HepG2 (cell line): ENCODE results near the gene DNAAF6. TPM values are rescaled to one million over a fixed set of nuclear protein-coding genes. Genes with fewer than 3 reads are reported as not detected.

Experiments
- ATAC-seq: fragments of 200-7000 bp; cut with Tn5 transposase; 3 replicates; pipeline ENCODE4 v1.9.1; 2020; ENCODE audit warnings: mild to moderate bottlenecking, moderate library complexity
- BruUV-seq: library from RNA; stranded (reverse); fragments of 400-500 nt; replicated peaks from 2 replicates; lab custom pipeline; 2021; lab: Mats Ljungman, UMichigan
- CTCF ChIA-PET: fragments of 300-600 bp; formaldehyde crosslinking; extraction: SDS; loops from one replicate; lab custom pipeline; 2021; ENCODE audit warnings: low total read pairs, inconsistent platforms, low intra/inter-chr PET ratio; lab: Yijun Ruan, JAX
- POLR2A ChIA-PET: fragments of 350-600 bp; sonication (Branson Sonifier 250); formaldehyde crosslinking; loops from one replicate; lab custom pipeline; 2020; ENCODE audit warnings: antibody characterized with exemption, inconsistent platforms; lab: Yijun Ruan, JAX
- DNase-seq: peaks from one replicate; pipeline ENCODE4 v3.0.0-alpha.2; 2015; ENCODE audit warnings: low spot score
- FAIRE-seq: peaks from 3 replicates; lab custom pipeline; 2011; peaks lifted over from hg19 to GRCh38; lab: Jason Lieb, UNC
- H2AFZ ChIP-seq: one replicate; pipeline ENCODE4 v1.6.1; 2011; ENCODE audit warnings: low read length, inconsistent platforms
- H3K27ac ChIP-seq: fragments of 300-600 bp; 3 replicates; pipeline ENCODE4 v1.8.0; 2011; ENCODE audit warnings: mixed run types, mild to moderate bottlenecking, mixed read lengths, low read length, inconsistent platforms; ENCODE audit not compliant: insufficient read depth; ENCODE audit errors: extremely low read length
- H3K27me3 ChIP-seq, 2 experiments: fragments of 200-600 bp in 1 of 2; 2 replicates in 1 of 2; 3 replicates in 1 of 2; pipeline versions ENCODE4 v1.6.0 to v1.8.0; 2011; ENCODE audit warnings: low read length in 2 of 2, mild to moderate bottlenecking in 2 of 2, moderate library complexity in 2 of 2, inconsistent platforms in 1 of 2; ENCODE audit not compliant: insufficient read depth in 2 of 2, control insufficient read depth in 1 of 2
- H3K36me3 ChIP-seq, 2 experiments: fragments of 200-600 bp in 1 of 2; replicated peaks in 1 of 2; 2 replicates in 1 of 2; 3 replicates in 1 of 2; pipeline versions ENCODE4 v1.5.1 to v1.8.0; 2011; ENCODE audit warnings: low read length in 2 of 2, inconsistent platforms in 1 of 2; ENCODE audit not compliant: insufficient read depth in 2 of 2, control insufficient read depth in 1 of 2
- H3K4me1 ChIP-seq: 2 replicates; pipeline ENCODE4 v1.5.1; 2012; ENCODE audit warnings: low read length, inconsistent platforms; ENCODE audit not compliant: insufficient read depth
- H3K4me2 ChIP-seq: 2 replicates; pipeline ENCODE4 v1.6.0; 2011; ENCODE audit warnings: low read depth, low read length, inconsistent platforms
- H3K4me3 ChIP-seq, 3 experiments: fragments of 200-600 bp in 1 of 3; sonication (generic), shearing (Covaris generic) in 1 of 3; replicated peaks in 1 of 3; 2 replicates each; pipeline ENCODE4 v1.5.1; 2011 to 2016; ENCODE audit warnings: low read length in 3 of 3, inconsistent platforms in 2 of 3, low read depth in 2 of 3, mild to moderate bottlenecking in 2 of 3, control low read depth in 1 of 3, mixed read lengths in 1 of 3; ENCODE audit not compliant: insufficient read depth in 1 of 3
- H3K79me2 ChIP-seq: one replicate; pipeline ENCODE4 v1.6.1; 2011; ENCODE audit warnings: low read length, inconsistent platforms; ENCODE audit not compliant: insufficient read depth
- H3K9ac ChIP-seq: 2 replicates; pipeline ENCODE4 v1.6.0; 2011; ENCODE audit warnings: mild to moderate bottlenecking, low read depth, low read length, inconsistent platforms; ENCODE audit not compliant: insufficient read depth
- H3K9me3 ChIP-seq: 2 replicates; pipeline ENCODE4 v1.5.1; 2012; ENCODE audit warnings: mild to moderate bottlenecking, low read length
- H4K20me1 ChIP-seq: 2 replicates; pipeline ENCODE4 v1.6.0; 2011; ENCODE audit warnings: inconsistent platforms, mild to moderate bottlenecking, low read length, moderate library complexity; ENCODE audit not compliant: insufficient read depth
- AHDC1 ChIP-seq: sonication (generic); formaldehyde crosslinking; IDR thresholded peaks from 2 replicates; pipeline ENCODE4 v1.5.1; 2020; ENCODE audit warnings: mild to moderate bottlenecking, missing genetic modification reagents, borderline replicate concordance
- HNF4A ChIP-seq: sonication (generic); formaldehyde crosslinking; IDR thresholded peaks from 2 replicates; pipeline ENCODE4 v1.4.0; 2020; ENCODE audit warnings: missing genetic modification reagents
- PHF21A ChIP-seq: sonication (generic); formaldehyde crosslinking; IDR thresholded peaks from 2 replicates; pipeline ENCODE4 v1.5.0; 2020; ENCODE audit warnings: mild to moderate bottlenecking, missing genetic modification reagents
- RBM39 ChIP-seq: fragments of 200-400 bp; formaldehyde crosslinking; IDR thresholded peaks from one replicate; pipeline ENCODE4 v1.6.1; 2018; ENCODE audit warnings: antibody characterized with exemption, mild to moderate bottlenecking, low read depth, low read length; ENCODE audit not compliant: poor library complexity, severe bottlenecking
- SMARCC2 ChIP-seq: fragments of 450-650 bp; IDR thresholded peaks from 2 replicates; pipeline ENCODE4 v1.6.1; 2017; ENCODE audit warnings: antibody characterized with exemption, mild to moderate bottlenecking
- ZFY ChIP-seq: sonication (generic); formaldehyde crosslinking; IDR thresholded peaks from 2 replicates; pipeline ENCODE4 v1.4.0; 2020; ENCODE audit warnings: missing genetic modification reagents
- ZNF44 ChIP-seq: sonication (generic); formaldehyde crosslinking; IDR thresholded peaks from 2 replicates; pipeline ENCODE4 v1.5.1; 2020; ENCODE audit warnings: mild to moderate bottlenecking, missing genetic modification reagents
- ZNF674 ChIP-seq: sonication (generic); formaldehyde crosslinking; IDR thresholded peaks from 2 replicates; pipeline ENCODE4 v1.5.0; 2020; ENCODE audit warnings: low read depth, mild to moderate bottlenecking, missing genetic modification reagents
- WGBS: methylation state at CpG from one replicate; pipeline ENCODE4 v1.1.6; 2017; ENCODE audit warnings: low lambda C conversion rate; 5-methylcytosine and 5-hydroxymethylcytosine counted together
- in situ Hi-C: cut with HindIII; loops from 2 replicates; pipeline ENCODE4 v1.10.0; 2017; ENCODE audit warnings: low pct_unique_long_range_greater_than_20kb; ENCODE audit not compliant: extremely low pct_ligation_motif_present
- intact Hi-C: fragments of 100-400 bp; cut with micrococcal nuclease; formaldehyde crosslinking; loops from one replicate; pipeline ENCODE4 v1.10.0; 2022; ENCODE audit not compliant: unreplicated experiment
- polyA plus RNA-seq, 8 experiments: library from polyadenylated mRNA; depleted of rRNA in 3 of 8; stranded (reverse) in 7 of 8; unstranded in 1 of 8; fragments of >200 nt; fragmentation: Illumina TruSeq in 4 of 8; extraction: Trizol in 4 of 8; gene quantifications; 2 replicates each; pipeline versions ENCODE4 v1.2.1 to v1.2.3, GENCODE V29; 2011 to 2016; ENCODE audit warnings: low read depth in 4 of 8, missing spikeins in 1 of 8, mixed read lengths in 1 of 8; ENCODE audit not compliant: insufficient read depth in 1 of 8
- total RNA-seq, 5 experiments: library from RNA; depleted of rRNA; stranded (reverse); fragments of >200 nt; fragmentation: Illumina TruSeq; extraction: Trizol; gene quantifications; 2 replicates each; pipeline ENCODE4 v1.2.3, GENCODE V29; 2016; ENCODE audit warnings: low read depth in 1 of 5
- TF ChIP-seq, protein P1 (sequence below): sonication (generic); formaldehyde crosslinking; IDR thresholded peaks from 2 replicates; pipeline ENCODE4 v1.4.0; 2020; ENCODE audit warnings: missing genetic modification reagents
- TF ChIP-seq, protein P2 (sequence below): sonication (generic); formaldehyde crosslinking; IDR thresholded peaks from 2 replicates; pipeline ENCODE4 v1.4.0; 2020; ENCODE audit warnings: mild to moderate bottlenecking, missing genetic modification reagents, borderline replicate concordance

The DNAAF6 gene
- total and polyA plus RNA-seq, 2 of the 13 experiments (the other 11 are each of a cell fraction or from before 2014, with no cell fraction given) = not detected

DNA sequence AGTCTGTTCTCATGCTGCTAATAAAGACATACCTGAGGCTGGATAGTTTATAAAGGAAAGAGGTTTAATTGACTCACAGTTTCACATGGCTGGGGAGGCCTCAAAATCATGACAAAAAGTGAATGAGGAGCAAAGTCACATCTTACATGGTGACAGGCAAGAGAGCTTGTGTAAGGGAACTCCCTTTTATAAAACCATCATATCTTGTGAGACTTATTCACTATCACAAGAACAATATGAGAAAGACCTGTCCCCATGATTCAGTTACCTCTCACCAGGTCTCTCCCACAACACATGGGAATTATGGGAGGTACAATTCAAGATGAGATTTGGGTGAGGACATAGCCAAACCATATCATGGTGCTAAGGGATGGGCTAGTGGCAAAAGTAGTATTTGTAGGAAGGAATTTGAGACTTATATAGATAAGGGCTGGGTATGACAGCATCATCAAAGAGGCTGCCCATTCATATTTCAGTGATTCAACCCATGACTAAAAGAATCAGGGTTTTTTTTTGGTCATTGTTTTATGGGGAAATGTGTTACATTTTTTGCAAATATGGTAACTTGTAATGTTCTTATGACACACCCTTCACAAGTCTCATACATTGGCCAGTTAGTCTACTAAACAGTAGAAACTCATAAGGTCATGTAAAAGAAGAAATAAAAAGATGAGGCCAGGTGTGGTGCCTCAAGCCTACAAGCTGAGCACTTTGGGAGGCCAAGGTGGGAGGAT is 34.9 kb upstream of the DNAAF6 start (continued):
- no peak for TF ChIP-seq AHDC1 (CRISPR knock-in tag)
- no peak for TF ChIP-seq SMARCC2
- no peak for TF ChIP-seq HNF4A (CRISPR knock-in tag)

DNA sequence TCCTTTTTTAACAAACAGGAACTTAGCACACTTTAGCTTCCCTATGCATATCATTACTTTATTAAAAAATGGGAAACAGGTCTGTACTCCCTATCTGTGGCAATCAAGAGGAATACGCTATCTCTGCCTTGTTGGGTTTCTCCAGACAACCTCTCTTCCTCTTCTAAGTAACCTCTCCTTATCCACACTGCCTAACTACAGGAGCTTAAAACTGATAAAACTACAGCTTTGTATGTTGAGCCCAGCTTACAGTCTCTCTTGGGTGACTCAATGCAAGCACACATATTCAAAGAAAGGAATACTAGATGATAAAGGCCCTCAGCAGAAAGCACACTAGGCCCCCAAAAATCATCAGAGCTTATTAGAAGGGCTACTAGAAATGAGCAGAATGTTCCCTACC is 9.1 kb upstream of the DNAAF6 start:
- WGBS = 94% methylated on average over 1 of the region's 1 CpG
- Histone ChIP-seq H4K20me1 (no peaks in the 10 kb centered on the region), H3K4me1 (no peaks in the 10 kb centered on the region), H3K4me3 (no peak overlapping the region), H3K27ac (no peak overlapping the region), H3K36me3 (no peaks in the 10 kb centered on the region), H3K9ac (no peak overlapping the region), H3K4me2 (no peak overlapping the region), H2AFZ (no peak overlapping the region), H3K9me3 (no peaks in the 10 kb centered on the region), H3K79me2 (no peaks in the 10 kb centered on the region), H3K27me3 (no peaks in the 10 kb centered on the region)
- ATAC-seq (no peak), DNase-seq (no peak), FAIRE-seq (no peak)
- ChIA-PET CTCF (no interaction called here), POLR2A (no interaction called here)
- no TSS peak for BruUV-seq
- in situ Hi-C loops (no loop called here), intact Hi-C loops (no loop called here)
- TF ChIP-seq ZFY (CRISPR knock-in tag) (no peak), RBM39 (no peak), ZNF674 (CRISPR knock-in tag) (no peak), ZNF44 (CRISPR knock-in tag) (no peak), PHF21A (no peak)
- TF ChIP-seq, protein P1, sequence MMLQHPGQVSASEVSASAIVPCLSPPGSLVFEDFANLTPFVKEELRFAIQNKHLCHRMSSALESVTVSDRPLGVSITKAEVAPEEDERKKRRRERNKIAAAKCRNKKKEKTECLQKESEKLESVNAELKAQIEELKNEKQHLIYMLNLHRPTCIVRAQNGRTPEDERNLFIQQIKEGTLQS (CRISPR knock-in tag) = no peak
- TF ChIP-seq, protein P2, sequence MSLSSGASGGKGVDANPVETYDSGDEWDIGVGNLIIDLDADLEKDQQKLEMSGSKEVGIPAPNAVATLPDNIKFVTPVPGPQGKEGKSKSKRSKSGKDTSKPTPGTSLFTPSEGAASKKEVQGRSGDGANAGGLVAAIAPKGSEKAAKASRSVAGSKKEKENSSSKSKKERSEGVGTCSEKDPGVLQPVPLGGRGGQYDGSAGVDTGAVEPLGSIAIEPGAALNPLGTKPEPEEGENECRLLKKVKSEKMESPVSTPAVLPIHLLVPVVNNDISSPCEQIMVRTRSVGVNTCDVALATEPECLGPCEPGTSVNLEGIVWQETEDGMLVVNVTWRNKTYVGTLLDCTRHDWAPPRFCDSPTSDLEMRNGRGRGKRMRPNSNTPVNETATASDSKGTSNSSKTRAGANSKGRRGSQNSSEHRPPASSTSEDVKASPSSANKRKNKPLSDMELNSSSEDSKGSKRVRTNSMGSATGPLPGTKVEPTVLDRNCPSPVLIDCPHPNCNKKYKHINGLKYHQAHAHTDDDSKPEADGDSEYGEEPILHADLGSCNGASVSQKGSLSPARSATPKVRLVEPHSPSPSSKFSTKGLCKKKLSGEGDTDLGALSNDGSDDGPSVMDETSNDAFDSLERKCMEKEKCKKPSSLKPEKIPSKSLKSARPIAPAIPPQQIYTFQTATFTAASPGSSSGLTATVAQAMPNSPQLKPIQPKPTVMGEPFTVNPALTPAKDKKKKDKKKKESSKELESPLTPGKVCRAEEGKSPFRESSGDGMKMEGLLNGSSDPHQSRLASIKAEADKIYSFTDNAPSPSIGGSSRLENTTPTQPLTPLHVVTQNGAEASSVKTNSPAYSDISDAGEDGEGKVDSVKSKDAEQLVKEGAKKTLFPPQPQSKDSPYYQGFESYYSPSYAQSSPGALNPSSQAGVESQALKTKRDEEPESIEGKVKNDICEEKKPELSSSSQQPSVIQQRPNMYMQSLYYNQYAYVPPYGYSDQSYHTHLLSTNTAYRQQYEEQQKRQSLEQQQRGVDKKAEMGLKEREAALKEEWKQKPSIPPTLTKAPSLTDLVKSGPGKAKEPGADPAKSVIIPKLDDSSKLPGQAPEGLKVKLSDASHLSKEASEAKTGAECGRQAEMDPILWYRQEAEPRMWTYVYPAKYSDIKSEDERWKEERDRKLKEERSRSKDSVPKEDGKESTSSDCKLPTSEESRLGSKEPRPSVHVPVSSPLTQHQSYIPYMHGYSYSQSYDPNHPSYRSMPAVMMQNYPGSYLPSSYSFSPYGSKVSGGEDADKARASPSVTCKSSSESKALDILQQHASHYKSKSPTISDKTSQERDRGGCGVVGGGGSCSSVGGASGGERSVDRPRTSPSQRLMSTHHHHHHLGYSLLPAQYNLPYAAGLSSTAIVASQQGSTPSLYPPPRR = no peak
